ENCODE data around the gene NMU.

GRCh38 chr4:55547918-55548317, 88.2 kb downstream of the NMU start:
- TF ChIP-seq POLR2A (IDR thresholded peaks at IDR 0.05; ENCODE audit: low read length) (no peak), GATA1 (IDR thresholded peaks at IDR 0.05; ENCODE audit: low read depth, low read length) (no peak)

All from erythroblast (primary cell).